ENCODE data around the gene JMJD6. TPM values are rescaled to one million over a fixed set of nuclear protein-coding genes. Genes with fewer than 3 reads are reported as not detected.
"Not testable (repeated sequence)": the region's sequence is repeated elsewhere in the genome, so short reads cannot be mapped to it uniquely, and the experiment has no call there.

Gene JMJD6
- total RNA-seq, 1 donor from 2014 or later, result 11.3 TPM

GRCh38 chr17:76718516-76718915, 7.9 kb downstream of the JMJD6 start:
- no peak for ATAC-seq
- DNase-seq (ENCODE audit: low spot score), result no peak

- ATAC-seq, result no peak
- DNase-seq (ENCODE audit: low spot score), result no peak
These were observed 9.6 kb downstream of the JMJD6 start for GRCh38 chr17:76716839-76717215.

GRCh38 chr17:76716146-76716838, 10.1 kb downstream of the JMJD6 start:
- ATAC-seq (peak; percentile 28), DNase-seq (ENCODE audit: low spot score) (no peak)

GRCh38 chr17:76715496-76715830, 10.9 kb downstream of the JMJD6 start:
- DNase-seq (ENCODE audit: low spot score) (no peak), ATAC-seq (no peak)

GRCh38 chr17:76714822-76715495, 11.4 kb downstream of the JMJD6 start:
- ATAC-seq, result peak; percentile 37
- DNase-seq (ENCODE audit: low spot score), result no peak

- ATAC-seq (no peak), DNase-seq (ENCODE audit: low spot score) (no peak)
These were observed 12.1 kb downstream of the JMJD6 start for GRCh38 chr17:76714336-76714735.

GRCh38 chr17:76713765-76714164, 12.6 kb downstream of the JMJD6 start:
- no peak for ATAC-seq
- DNase-seq (ENCODE audit: low spot score), result no peak

- not testable (repeated sequence) for DNase-seq (ENCODE audit: low spot score)
These were observed 14.1 kb downstream of the JMJD6 start for GRCh38 chr17:76712321-76712720.

GRCh38 chr17:76710863-76711611, 15.4 kb downstream of the JMJD6 start, which contains the start of gene MXRA7:
TSS of gene MXRA7 (minus strand) at chr17:76710965. CDS start at chr17:76710946, 19 bp downstream.
- peak; percentile 84 for ATAC-seq
- no peak for DNase-seq (ENCODE audit: low spot score)

More at GRCh38 chr17:76712321-76712720, 14.1 kb downstream of the JMJD6 start:
- not testable (repeated sequence) for ATAC-seq

- ATAC-seq, result peak; percentile 43
- DNase-seq (ENCODE audit: low spot score), result not testable (repeated sequence)
These were observed 16.2 kb downstream of the JMJD6 start for GRCh38 chr17:76709951-76710862.

GRCh38 chr17:76709077-76709950, 17.1 kb downstream of the JMJD6 start:
- ATAC-seq (peak; percentile 3), DNase-seq (ENCODE audit: low spot score) (no peak)

GRCh38 chr17:76707985-76708807, 18.2 kb downstream of the JMJD6 start:
- DNase-seq (ENCODE audit: low spot score) (no peak), ATAC-seq (no peak)

- ATAC-seq (no peak), DNase-seq (ENCODE audit: low spot score) (no peak)
These were observed 19.6 kb downstream of the JMJD6 start for GRCh38 chr17:76706817-76707216.

GRCh38 chr17:76704805-76705204, 21.6 kb downstream of the JMJD6 start:
- no peak for DNase-seq (ENCODE audit: low spot score)
- no peak for ATAC-seq

- DNase-seq (ENCODE audit: low spot score), result no peak
- ATAC-seq, result no peak
These were observed 23.3 kb downstream of the JMJD6 start for GRCh38 chr17:76702941-76703637.

- no peak for DNase-seq (ENCODE audit: low spot score)
- no peak for ATAC-seq
These were observed 24.3 kb downstream of the JMJD6 start for GRCh38 chr17:76702076-76702475.

- DNase-seq (ENCODE audit: low spot score) (no peak), ATAC-seq (no peak)
These were observed 24.9 kb downstream of the JMJD6 start for GRCh38 chr17:76701471-76701967.

Measured in left lobe of liver (tissue), 2 donors.